8988T (cell line): ENCODE data around the gene CENPF.
A peak's percentile ranks its signal among the peaks of the same experiment; 100 is the strongest.
"Not testable (repeated sequence)": the region's sequence is repeated elsewhere in the genome, so short reads cannot be mapped to it uniquely, and the experiment has no call there.

ENCODE experiments used
- DNase-seq: peaks from one replicate; pipeline ENCODE4 v3.0.0; 2011

CENPF gene

DNA sequence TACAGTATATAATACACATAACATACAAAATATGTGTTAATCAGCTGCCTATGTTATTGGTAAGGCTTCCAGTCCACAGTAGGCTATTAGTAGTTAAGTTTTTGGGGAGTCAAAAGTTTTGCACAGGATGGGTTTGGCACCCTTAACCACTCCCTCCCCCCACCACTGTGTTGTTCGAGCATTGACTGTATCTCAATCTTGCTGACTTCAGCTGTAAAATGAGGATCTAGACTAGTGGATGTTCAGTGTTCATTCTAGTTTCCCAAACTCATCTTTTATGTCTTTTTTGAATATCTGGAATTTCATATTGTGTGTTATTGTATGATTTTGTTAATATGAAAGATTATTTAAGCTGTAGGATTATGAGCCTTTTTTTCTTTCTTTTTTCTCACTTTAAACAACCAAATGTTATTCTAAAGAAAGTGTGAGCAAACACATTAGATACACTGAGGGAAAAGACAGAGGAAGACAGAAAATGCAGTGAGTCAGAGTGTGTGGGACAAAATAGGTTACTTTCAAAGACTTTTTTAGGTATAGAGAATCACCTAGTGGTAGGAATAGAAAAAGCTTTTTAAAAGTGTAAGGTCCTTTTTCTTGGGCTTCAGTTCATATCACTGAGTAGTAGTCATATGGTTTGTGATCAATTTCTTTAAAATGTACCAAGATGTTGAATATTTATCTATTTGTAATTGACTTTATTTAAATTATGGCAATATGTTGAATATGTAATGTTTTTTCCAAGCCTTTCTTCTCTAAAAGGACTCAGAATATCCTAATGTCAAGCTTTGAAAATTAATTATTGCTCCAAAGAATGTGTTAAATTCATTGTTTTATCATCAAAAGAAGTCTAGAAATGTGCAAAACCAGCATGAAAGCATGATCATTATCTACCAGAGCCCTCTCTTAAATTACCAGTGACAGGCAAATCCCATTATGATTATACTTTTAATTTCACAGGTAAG lies 17.9 kb upstream of the CENPF start:
- DNase-seq, result no peak

DNA sequence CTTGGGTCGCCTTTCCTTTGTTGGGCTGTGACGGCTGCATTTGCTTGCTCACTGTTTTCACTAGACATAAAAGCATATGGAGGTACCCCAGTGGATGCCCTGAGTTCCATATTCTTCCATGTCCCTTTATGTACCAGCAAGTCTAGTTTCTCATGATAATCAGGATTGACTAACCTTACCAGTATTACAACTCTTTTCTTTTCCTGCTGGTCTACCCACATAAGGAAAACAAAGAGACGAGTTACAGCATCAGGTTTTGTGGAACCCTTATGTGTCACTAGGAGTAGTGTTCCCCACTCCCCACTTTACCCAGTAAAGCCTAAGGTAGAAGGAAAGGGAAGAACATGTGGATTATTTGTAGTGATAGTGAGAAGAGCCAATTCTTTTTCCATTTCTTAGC lies 16.4 kb upstream of the CENPF start:
- DNase-seq, result no peak

DNA sequence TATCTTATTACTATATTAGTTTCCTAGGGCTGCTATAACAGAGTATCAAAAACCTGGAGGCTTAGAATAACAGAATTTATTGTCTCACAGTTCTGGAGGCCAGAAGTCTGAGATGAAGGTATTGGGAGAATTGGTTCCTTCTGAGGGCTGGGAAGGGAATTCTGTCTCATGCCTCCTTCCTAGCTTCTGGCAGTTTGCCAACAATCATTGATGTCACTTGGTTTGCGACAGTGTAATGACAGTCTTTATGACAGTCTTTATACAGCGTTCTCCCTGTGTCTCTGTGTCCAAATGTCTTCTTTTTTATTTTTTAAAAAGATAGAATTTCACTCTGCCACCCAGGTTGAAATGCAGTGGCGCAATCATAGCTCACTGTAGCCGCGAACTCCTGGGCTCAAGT lies 15.8 kb upstream of the CENPF start:
- DNase-seq, result no peak

DNA sequence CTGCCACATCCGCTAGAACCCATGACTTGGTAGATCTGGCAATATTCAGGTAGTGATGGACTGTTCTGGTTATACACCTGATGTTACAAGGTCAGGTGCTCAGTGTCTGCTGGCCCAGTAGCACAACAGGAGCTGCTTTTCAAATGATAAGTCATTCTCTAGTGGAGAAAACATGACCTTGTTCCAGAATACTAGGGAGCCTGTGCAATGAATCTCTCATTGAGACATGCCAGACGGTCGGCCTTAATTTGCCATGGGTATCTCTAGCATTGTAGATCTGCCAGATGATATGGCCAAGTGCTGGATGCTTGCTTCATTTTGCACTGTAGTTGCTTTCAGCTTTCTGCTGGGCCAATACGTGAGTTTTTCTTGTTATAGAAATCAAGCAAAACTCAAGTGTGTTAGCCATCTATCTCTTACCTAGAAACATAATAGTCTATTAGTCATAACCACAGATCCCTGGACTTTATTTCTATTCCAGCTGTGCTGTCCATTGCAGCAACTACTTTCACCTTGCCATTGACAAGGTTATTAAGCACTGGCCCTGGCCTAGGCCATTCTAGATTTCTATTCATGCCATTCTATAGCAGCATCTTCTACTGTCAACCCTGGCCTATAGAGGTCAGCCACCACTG lies 13.9 kb upstream of the CENPF start:
- DNase-seq, result no peak

DNA sequence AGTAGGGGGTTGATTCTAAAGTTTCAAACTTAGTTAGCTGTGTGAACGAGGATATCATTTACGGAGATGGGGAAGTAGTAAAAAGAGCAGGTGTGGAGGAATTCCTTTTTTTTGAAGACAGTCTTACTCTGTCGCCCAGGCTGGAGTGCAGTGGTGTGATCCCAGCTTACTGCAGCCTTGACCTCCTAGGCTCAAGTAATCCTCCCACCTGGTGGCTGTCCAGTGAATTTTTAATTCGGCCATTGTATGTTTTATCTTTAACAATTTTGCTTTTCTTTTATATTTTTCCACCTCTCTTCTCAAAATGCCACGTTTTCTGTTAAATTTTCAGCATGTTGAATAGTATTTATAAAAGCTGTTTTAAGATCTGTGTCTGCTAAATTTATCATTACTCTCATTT lies 12.3 kb upstream of the CENPF start:
- no peak for DNase-seq

DNA sequence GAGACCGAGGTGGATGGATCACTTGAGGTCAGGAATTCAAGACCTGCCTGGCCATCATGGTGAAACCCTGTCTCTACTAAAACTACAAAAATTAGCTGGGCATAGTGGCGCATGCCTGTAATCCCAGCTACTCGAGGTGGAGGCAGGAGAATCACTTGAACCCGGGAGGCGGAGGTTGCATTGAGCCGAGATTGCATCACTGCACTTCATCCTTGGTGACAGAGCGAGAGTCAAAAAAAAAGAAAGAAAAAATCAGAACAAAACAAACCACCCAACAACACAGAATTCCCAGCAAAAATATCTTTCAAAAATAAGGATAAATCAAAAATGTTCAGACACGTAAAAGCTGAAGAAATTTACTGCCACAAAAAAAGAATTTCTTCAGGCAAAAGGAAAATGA lies 11.1 kb upstream of the CENPF start:
- not testable (repeated sequence) for DNase-seq

DNA sequence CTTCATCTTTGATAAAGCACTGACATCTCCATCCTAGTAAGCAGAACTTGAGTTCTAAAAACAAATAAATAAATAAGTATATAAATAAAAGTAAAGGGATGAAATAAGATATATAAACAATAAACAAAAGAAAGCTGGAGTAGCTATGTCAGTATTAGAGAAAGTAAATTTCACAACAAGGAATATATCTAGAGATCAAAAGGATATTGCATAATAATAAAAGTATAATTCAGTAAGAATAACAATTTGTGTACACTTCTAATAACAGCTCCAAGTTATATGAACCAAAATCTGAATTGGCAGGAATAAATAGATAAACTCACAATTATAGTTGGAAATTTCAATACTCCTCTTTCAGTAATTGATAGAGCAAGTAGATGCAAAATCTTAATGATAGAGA lies 9.8 kb upstream of the CENPF start:
- DNase-seq, result no peak

DNA sequence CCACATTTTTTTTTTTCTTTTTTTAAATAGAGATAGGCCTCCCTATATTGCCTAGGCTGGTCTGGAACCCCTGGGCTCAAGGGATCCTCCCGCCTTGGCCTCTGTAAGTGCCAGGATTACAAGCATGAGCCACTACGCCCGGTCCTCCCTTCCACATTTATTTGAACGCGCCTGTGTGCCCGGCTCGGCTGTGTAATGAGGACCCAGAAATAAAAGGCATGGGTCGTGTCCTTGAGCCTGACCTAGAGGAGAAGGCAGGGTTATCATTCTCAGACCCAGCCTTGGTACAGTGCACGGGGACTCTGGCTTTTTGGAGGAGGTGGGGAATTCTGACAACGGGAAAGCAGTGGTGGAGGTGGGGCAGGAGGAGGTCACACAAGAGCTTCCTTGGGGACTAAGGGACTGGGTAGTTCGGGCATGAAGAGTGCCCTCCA lies 841 bp downstream of the CENPF start:
- peak; percentile 34 for DNase-seq

DNA sequence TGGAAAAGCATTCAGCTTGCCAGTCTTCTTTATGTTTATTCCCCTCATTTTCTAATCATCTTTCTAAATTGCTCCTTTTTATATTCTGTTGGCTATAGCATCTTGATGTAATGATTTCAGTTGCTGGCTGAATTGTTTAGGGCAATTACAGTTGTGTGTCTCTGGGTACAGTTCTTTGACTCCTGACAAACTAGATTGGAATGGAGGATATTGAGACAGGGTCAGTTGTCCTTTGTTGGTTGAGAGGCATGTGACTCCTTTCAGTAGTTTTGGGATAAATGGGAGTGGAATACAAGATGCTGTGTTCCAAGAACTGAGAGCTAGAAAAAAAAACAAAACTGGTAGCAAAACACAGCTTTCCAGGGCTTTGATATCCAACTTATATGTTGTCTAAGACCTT lies 1.5 kb downstream of the CENPF start:
- peak; percentile 41 for DNase-seq

DNA sequence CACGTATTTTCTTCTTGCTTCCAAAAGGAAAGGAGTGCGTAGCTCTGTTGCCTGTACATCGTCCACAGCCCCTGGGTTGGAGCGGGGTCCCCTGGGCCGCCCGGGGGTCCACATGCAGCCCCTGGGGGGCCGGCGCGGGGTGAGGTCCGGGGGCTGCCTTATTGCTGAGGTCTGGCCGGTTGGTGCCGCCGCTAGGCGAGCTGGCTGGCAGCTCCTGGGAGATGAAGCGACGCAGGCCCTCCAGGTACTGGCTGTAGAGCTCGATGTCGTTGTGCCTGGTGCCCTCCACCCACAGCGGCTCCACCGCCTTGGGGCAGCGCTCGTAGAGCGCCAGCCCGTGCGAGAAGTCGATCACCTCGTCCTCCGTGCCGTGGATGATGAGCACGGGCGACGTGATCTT lies 2.5 kb downstream of the CENPF start:
- DNase-seq, result not testable (repeated sequence)

DNA sequence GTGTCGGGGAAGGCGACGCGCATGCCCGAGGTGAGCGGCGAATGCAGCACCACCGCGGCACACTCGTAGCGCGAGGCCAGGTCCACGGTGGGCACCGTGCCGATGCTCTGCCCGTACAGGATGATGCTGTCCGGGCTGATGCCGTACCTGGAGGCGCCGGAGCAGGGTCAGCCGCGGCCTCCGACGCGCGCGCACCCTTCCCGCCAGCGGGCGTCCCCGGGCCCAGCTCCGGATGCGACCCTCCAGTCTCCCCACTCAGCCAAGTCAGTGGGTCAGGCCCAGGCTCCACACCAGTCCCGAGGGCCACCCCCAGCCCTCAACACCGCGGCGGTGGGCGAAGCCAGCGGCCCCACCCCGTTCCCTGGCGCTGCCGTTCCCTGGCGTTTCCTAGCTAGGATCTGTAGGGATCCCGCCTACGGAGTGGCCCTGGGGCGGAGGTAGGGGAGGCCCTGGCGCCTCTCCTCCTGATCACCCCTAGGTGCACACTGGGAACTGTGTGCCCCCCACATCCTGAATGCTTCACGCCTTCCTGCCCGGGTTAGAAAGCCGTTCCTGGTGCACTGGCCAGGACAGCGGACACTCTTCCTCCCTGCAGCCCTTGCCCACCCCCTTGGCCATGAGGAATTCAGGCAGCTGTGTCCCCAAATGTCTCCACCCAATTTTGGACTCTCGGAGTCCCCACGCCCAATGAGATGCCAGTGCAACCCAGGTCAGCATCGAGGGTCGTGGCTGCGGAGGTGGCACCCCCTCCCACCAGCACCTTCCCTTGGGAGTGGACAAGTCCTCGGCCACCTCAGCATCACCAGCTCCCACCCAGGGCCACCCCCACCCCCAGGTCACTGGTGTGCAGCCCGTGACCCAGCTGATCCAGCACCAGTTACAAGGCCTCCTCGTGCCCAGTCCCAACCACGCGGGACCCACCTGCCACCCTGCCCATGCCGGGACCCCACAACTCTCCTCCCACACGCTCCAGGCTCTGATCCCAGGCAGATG lies 3.2 kb downstream of the CENPF start:
- not testable (repeated sequence) for DNase-seq

DNA sequence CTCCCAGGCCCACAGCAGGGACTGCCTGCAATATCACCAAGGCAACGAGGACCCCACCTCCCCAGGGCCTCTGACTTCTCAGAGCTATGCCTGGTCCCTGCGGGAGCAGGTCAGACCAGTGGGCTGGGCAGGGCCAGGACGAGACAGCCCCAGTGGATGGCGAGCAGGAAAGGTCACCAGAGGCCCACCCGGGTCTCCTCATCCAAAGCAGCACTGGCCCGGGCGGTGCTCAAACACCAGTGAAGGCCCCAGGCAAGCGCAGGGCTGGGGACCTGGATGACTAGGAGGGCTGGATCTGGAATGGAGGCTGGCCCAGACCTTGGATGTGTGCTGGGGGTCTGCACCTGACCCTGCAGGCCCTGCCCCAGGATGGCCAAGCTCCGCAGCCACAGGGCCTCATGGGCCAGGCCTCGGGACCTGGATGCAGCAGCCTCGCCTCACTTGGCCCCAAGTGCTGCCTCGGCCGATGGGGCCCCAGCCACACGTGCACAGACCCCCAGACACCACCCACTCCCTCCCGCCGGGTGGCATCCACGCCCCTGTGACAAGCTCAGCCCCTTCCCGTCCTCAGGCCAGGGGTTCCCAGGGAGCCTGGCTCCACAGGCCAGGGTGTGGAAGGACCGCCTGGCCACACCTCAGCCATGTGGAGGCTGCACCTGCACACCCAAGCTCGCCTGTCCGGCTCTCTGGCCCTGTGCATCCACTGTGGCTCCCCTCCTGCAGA lies 4.7 kb downstream of the CENPF start:
- DNase-seq, result not testable (repeated sequence)

DNA sequence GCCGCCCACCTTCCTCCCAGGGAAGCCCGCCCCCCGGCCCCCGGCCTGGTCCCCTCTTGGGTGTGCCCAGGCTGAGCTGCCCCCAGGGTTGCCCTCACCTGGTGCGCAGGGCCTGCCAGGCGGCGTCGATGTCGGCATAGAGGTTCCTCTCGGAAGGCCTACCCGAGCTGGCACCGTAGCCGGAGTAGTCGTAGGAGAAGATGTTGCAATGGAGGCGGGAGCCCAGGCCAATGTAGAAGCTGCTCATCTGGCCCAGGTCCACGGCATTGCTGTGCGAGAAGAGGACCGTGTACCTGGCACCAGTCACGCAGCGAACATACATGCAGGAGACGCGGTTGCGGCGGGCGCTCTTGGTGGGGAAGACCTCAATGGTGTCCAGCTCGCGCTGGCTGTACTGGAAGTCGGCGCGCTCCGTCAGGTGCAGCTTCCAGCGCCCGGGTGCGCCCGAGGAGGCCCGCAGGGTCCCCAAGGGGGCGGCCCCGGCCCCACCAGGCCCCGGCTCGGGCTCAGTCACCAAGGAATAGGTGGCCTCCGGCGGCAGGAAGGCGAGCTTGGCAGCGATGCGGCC lies 5.3 kb downstream of the CENPF start:
- DNase-seq, result not testable (repeated sequence)

DNA sequence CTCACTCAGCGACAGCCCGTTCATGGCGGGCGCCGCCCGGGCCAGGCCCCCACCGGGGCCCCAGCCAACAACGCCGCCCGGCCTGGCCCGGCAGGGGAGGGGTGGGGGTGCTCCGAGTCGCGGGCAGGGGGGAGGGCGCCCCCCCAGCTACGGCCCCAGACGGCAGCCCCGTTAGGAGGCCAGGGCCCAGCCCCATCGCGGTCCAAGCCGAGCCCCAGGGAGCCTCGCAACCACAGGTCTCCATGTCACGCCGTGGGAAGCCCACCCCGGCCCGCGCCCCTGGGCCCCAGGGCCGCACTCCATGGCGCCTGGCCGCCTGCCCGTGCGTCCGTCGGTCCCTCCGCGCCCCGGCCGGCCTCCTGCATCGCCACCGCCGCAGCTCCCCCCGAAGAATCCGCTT lies 5.8 kb downstream of the CENPF start:
- DNase-seq, result not testable (repeated sequence)

DNA sequence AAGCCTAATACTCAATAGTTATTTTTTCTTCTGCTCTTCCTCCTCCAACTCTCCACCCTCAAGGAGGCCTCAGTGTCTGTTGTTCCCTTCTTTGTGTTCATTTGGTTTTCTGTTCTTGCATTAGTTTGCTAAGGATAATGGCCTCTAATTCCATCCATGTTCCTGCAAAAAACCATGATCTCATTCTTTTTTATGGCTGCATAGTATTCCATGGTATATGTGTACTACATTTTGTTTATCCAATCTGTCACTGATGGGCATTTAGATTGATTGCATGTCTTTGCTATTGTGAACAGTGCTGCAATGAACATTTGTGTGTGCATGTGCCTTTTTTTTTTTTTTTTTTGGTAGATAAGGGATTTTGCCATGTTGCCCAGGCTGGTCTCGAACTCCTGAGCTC lies 6.7 kb downstream of the CENPF start:
- DNase-seq, result no peak

DNA sequence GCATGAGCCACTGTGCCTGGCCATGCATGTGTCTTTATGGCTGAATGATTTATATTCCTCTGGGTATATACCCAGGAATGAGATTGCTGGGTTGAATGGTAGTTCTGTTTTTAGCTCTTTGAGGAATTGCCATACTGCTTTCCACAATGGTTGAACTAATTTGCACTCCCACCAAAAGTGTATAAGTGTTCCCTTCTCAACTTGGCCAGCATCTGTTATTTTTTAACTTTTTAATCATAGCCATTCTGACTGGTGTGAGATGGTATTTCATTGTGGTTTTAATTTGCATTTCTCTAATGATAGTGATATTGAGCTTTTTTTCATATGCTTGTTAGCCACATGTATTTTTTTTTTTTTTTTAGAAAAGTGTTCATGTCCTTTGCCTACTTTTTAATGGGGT lies 7.1 kb downstream of the CENPF start:
- DNase-seq, result not testable (repeated sequence)

DNA sequence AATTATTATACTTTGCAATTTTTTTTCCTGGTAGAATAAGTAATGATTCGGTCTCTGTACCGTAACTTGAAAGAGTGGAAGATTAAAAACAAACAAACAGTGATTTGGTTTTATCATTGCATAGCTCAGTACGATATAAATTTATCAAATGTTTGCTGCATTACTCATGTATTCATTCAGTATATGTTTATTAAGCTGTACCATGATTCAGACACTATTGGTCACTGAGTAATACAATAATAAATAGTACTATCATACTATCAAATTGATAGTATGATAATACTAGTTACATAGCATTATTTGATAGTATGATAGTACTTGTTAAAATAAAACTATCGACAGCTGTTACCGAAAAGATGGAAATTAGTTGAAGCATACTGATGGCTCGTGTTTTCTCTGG lies 12.1 kb downstream of the CENPF start:
- no peak for DNase-seq

DNA sequence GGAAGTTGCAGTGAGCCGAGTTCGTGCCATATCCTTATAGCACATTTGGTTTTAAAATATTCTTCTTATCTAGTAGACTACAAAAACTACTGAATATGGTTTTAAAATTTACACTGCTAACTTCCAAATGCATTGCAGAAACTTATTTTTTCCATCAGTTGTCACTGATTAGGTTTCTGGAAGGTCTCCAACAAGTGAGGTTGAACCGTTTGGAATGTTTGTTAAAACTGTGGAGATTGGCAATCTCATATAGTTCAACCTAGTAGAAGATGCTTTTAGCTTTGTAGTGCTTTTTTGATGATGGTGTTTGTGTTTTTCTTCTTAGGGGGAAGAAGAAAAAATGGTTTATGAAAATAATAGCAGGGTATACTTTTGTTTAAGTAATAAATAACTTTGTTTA lies 12.9 kb downstream of the CENPF start:
- no peak for DNase-seq

DNA sequence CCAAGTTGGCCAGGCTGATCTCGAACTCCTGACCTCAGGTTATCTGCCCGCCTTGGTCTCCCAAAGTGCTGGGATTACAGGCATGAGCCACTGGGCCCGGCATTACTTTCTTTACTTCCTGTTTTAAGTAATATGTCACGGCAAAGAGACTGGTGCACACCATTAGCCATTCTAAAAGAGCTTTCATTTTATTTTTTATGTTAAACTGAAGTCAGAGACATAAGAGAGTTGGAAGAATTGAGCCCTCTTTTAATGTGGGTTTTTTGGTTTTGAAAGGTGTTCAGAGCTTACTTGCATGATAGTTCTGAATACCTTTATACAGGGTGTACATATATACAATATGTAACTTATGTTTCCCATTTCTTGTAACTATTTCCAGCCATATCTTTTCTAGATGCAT lies 14.3 kb downstream of the CENPF start:
- DNase-seq, result no peak

DNA sequence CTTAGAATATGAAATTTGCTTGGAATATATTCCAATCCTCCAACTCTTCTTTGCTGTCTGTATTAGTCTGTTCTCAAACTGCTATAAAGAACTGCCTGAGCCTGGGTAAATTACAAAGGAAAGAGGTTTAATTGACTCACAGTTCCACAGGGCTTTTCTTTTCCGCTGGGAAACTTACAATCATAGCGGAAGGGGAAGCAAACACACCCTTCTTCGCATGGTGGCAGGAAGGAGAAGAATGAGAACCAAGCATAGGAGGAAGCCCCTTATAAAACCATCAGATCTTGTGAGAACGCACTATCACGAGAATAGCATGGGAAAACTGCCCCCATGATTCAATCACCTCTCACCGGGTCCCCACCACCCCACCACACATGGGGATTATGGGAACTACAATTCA lies 14.8 kb downstream of the CENPF start:
- DNase-seq, result no peak

DNA sequence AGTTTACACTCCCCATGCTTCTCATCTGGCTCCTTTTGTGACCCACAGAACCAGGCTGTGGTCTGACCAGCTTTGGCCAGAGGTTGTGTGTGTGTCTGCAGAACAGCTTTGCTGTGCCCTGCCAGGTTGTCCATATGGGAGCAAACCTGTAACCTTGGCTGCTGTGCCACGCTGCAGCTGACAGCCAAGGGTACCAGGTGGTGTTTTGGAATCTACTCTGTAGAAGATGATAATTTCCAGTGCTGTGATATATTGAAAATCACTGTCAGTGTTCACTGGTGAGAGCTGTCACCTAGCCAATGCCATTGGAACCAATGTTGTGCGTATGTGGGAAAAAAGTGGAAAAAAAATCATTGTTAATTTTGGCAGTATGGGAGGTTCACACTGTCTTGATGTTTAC lies 18.2 kb downstream of the CENPF start:
- DNase-seq, result no peak

DNA sequence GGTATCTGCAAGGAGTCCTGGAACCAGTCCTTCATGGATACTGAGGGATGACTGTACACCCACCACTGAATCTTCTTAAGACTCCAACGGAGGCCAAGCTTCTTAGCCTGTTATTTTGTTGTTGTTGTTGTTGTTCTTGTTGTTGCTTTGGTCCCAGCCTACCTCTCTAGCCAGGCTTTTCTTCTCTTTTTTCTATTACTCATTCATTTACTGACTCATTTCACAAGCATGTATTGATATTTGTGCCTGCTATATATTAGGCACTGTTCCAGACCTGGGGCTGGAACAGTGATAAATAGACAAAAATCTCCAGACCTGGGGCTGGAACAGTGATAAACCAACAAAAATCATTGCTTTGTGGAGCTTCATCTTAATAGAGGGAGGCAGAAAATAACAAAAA lies 20.4 kb downstream of the CENPF start:
- no peak for DNase-seq
